ENCODE data around the gene ABLIM3.

The ABLIM3 gene

GRCh38 chr5:149221326-149221725, 80.0 kb downstream of the ABLIM3 start:
- no peak for DNase-seq

- no peak for DNase-seq
Measured at GRCh38 chr5:149221731-149222342, 80.5 kb downstream of the ABLIM3 start.

- no peak for DNase-seq
Measured at GRCh38 chr5:149223081-149223848, 82.0 kb downstream of the ABLIM3 start.

GRCh38 chr5:149224282-149224681, 83.0 kb downstream of the ABLIM3 start:
- no peak for DNase-seq

- no peak for DNase-seq
Measured at GRCh38 chr5:149227168-149227826, 86.0 kb downstream of the ABLIM3 start.

GRCh38 chr5:149228618-149229297, 87.5 kb downstream of the ABLIM3 start:
- no peak for DNase-seq

GRCh38 chr5:149229298-149229937, 88.1 kb downstream of the ABLIM3 start:
- no peak for DNase-seq

GRCh38 chr5:149235841-149236240, 94.5 kb downstream of the ABLIM3 start:
- DNase-seq, result no peak

GRCh38 chr5:149237662-149238061, 96.4 kb downstream of the ABLIM3 start:
- DNase-seq, result no peak

GRCh38 chr5:149238540-149238939, 97.2 kb downstream of the ABLIM3 start:
- DNase-seq, result no peak

- no peak for DNase-seq
Measured at GRCh38 chr5:149239917-149240316, 98.6 kb downstream of the ABLIM3 start.

- DNase-seq, result no peak
Measured at GRCh38 chr5:149240354-149240998, 99.2 kb downstream of the ABLIM3 start.

GRCh38 chr5:149242339-149242738, 101.0 kb downstream of the ABLIM3 start:
- no peak for DNase-seq

GRCh38 chr5:149246906-149247305, 105.6 kb downstream of the ABLIM3 start:
- no peak for DNase-seq

GRCh38 chr5:149247726-149248125, 106.4 kb downstream of the ABLIM3 start:
- no peak for DNase-seq

GRCh38 chr5:149251546-149251945, 110.3 kb downstream of the ABLIM3 start:
- DNase-seq, result no peak

GRCh38 chr5:149254506-149254905, 113.2 kb downstream of the ABLIM3 start:
- no peak for DNase-seq

GRCh38 chr5:149256451-149256850, 115.2 kb downstream of the ABLIM3 start:
- no peak for DNase-seq

- no peak for DNase-seq
Measured at GRCh38 chr5:149257131-149257530, 115.8 kb downstream of the ABLIM3 start.

GRCh38 chr5:149257889-149258705, 116.8 kb downstream of the ABLIM3 start:
- DNase-seq, result no peak

GRCh38 chr5:149260761-149261160, 119.5 kb downstream of the ABLIM3 start:
- no peak for DNase-seq

- DNase-seq, result no peak
Measured at GRCh38 chr5:149261246-149261645, 120.0 kb downstream of the ABLIM3 start.

Measured in NCI-H146 (cell line).